Activated T-cell treated with anti-CD3 and anti-CD28 coated beads, Interleukin-2, amount 50 U/mL, for 1 hour (primary cell): Measurements from ENCODE around the gene SYP.

ENCODE experiments used
- DNase-seq: peaks from one replicate; pipeline ENCODE4 v3.0.0-alpha.2; 2020

The SYP gene

GRCh38 chrX:49199906-49200771, at the start of gene SYP:
Gene SYP, minus strand, starts transcription at chrX:49200193. Its CDS starts 7 bp downstream, at chrX:49200186.
- peak; percentile 89 for DNase-seq

GRCh38 chrX:49249616-49250015, 49.6 kb upstream of the SYP start:
- DNase-seq: no peak

- DNase-seq: no peak
These were observed 49.1 kb upstream of the SYP start for GRCh38 chrX:49249071-49249470.

GRCh38 chrX:49247916-49248811, 48.2 kb upstream of the SYP start:
- no peak for DNase-seq

GRCh38 chrX:49247346-49247745, 47.4 kb upstream of the SYP start:
- no peak for DNase-seq

- DNase-seq: no peak
These were observed 46.5 kb upstream of the SYP start for GRCh38 chrX:49246541-49246940.

- no peak for DNase-seq
These were observed 44.2 kb upstream of the SYP start for GRCh38 chrX:49244207-49244606.

- DNase-seq: no peak
These were observed 43.2 kb upstream of the SYP start for GRCh38 chrX:49243166-49243565.

GRCh38 chrX:49242545-49243066, 42.6 kb upstream of the SYP start:
- no peak for DNase-seq

- DNase-seq: no peak
These were observed 38.7 kb upstream of the SYP start for GRCh38 chrX:49238735-49239134.

- no peak for DNase-seq
These were observed 37.1 kb upstream of the SYP start for GRCh38 chrX:49237060-49237459.

GRCh38 chrX:49233887-49234555, 34.0 kb upstream of the SYP start:
- DNase-seq: no peak

- DNase-seq: no peak
These were observed 33.2 kb upstream of the SYP start, which contains the start of gene CACNA1F for GRCh38 chrX:49233176-49233575. Gene CACNA1F, minus strand, starts transcription at chrX:49233340. Its CDS starts 31 bp downstream, at chrX:49233309.

GRCh38 chrX:49232525-49232924, 32.5 kb upstream of the SYP start:
- no peak for DNase-seq

- DNase-seq: no peak
These were observed 31.5 kb upstream of the SYP start for GRCh38 chrX:49231333-49232000.

GRCh38 chrX:49230500-49231232, 30.7 kb upstream of the SYP start:
- DNase-seq: peak; percentile 54

- no peak for DNase-seq
These were observed 28.2 kb upstream of the SYP start for GRCh38 chrX:49228185-49228584.

- DNase-seq: no peak
These were observed 27.7 kb upstream of the SYP start for GRCh38 chrX:49227726-49228125.

- no peak for DNase-seq
These were observed 27.0 kb upstream of the SYP start for GRCh38 chrX:49226946-49227345.

- DNase-seq: no peak
These were observed 25.9 kb upstream of the SYP start for GRCh38 chrX:49225858-49226257.

- DNase-seq: no peak
These were observed 21.9 kb upstream of the SYP start for GRCh38 chrX:49221868-49222267.

GRCh38 chrX:49220100-49220499, 20.1 kb upstream of the SYP start:
- no peak for DNase-seq
